SK-N-SH treated with all-trans-retinoic acid at 6 μM for 48 hours (cell line): Measurements from ENCODE around the gene HMGCS2.

Source experiments
- ARNTL ChIP-seq: fragments of 450-650 bp; formaldehyde crosslinking; IDR thresholded peaks from 2 replicates; pipeline ENCODE4 v1.5.0; 2020; ENCODE audit warnings: low read depth, mild to moderate bottlenecking, moderate library complexity, borderline replicate concordance
- CSDC2 ChIP-seq: fragments of 250-450 bp; sonication (Bioruptor Pico); IDR thresholded peaks from 2 replicates; pipeline ENCODE4 v1.5.0; 2020; ENCODE audit warnings: mild to moderate bottlenecking, moderate library complexity
- GLIS3 ChIP-seq: fragments of 250-450 bp; sonication (Bioruptor Pico); IDR thresholded peaks from 2 replicates; pipeline ENCODE4 v1.5.0; 2020; ENCODE audit warnings: mild to moderate bottlenecking, moderate library complexity
- ISL1 ChIP-seq: fragments of 250-450 bp; sonication (Bioruptor Pico); IDR thresholded peaks from 2 replicates; pipeline ENCODE4 v2.1.2; 2022; ENCODE audit warnings: mild to moderate bottlenecking, moderate library complexity
- RARB ChIP-seq: fragments of 250-450 bp; sonication (Bioruptor Pico); IDR thresholded peaks from 2 replicates; pipeline ENCODE4 v1.8.0; 2021; ENCODE audit warnings: mild to moderate bottlenecking, moderate library complexity
- ZFP30 ChIP-seq: fragments of 450-650 bp; formaldehyde crosslinking; IDR thresholded peaks from 2 replicates; pipeline ENCODE4 v1.5.0; 2022; ENCODE audit warnings: mild to moderate bottlenecking, moderate library complexity
- ZNF565 ChIP-seq: fragments of 450-650 bp; formaldehyde crosslinking; conservative IDR thresholded peaks from 2 replicates; pipeline ENCODE4 v1.5.0; 2020; ENCODE audit warnings: low read depth, mild to moderate bottlenecking, moderate library complexity
- ZNF70 ChIP-seq: fragments of 450-650 bp; formaldehyde crosslinking; IDR thresholded peaks from 2 replicates; pipeline ENCODE4 v1.5.0; 2020; ENCODE audit warnings: mild to moderate bottlenecking, moderate library complexity
- ZNF8 ChIP-seq: fragments of 450-650 bp; formaldehyde crosslinking; IDR thresholded peaks from 2 replicates; pipeline ENCODE4 v1.5.0; 2020; ENCODE audit warnings: mild to moderate bottlenecking, moderate library complexity
- TF ChIP-seq, protein P1 (sequence below): fragments of 250-450 bp; sonication (Bioruptor Pico); IDR thresholded peaks from 2 replicates; pipeline ENCODE4 v1.8.0; 2021; ENCODE audit warnings: low read depth, mild to moderate bottlenecking, moderate library complexity, borderline replicate concordance
- TF ChIP-seq, protein P2 (sequence below): fragments of 250-450 bp; sonication (Bioruptor Pico); IDR thresholded peaks from 2 replicates; pipeline ENCODE4 v1.5.1; 2021; ENCODE audit warnings: mild to moderate bottlenecking, moderate library complexity
- TF ChIP-seq, protein P3 (sequence below): fragments of 250-450 bp; sonication (Bioruptor Pico); IDR thresholded peaks from 2 replicates; pipeline ENCODE4 v1.8.0; 2020; ENCODE audit warnings: mild to moderate bottlenecking, moderate library complexity, borderline replicate concordance
- TF ChIP-seq, protein P4 (sequence below): fragments of 250-450 bp; sonication (Bioruptor Pico); IDR thresholded peaks from 2 replicates; pipeline ENCODE4 v1.5.1; 2020; ENCODE audit warnings: low read depth, mild to moderate bottlenecking, moderate library complexity
- TF ChIP-seq, protein P5 (sequence below): fragments of 250-450 bp; sonication (Bioruptor Pico); IDR thresholded peaks from 2 replicates; pipeline ENCODE4 v1.5.0; 2020; ENCODE audit warnings: mild to moderate bottlenecking, moderate library complexity

DNA sequence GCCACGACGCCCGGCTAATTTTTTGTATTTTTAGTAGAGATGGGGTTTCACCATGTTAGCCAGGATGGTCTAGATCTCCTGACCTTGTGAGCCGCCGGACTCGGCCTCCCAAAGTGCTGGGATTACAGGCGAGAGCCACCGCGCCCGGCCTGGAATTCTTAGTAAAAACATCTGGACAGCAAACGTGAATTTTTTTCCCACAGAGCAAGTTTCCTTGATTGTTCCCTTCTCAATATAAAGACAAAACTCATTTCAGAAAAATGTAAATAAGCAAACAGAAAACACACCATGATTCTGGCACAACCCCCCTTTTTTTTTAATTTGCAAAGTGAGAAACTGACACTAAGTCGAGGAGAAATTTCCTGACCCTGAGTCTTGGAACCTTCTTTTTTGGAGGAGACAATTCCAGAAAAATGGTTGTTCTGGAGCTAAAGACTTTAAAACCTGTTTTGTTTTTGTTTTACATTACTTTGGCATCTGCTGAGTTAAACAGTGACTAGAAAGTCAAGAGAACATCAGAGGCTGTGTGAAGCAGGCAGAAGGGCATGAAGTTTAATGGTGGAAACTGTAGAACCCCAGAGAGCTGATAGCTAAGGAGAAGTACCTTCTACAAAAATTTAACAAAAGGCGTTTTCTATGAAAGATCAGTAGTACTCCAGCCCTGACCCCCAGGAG is 10.3 kb upstream of the HMGCS2 start:
- TF ChIP-seq ISL1 (CRISPR knock-in tag) (no peak), RARB (CRISPR knock-in tag) (no peak), ZFP30 (CRISPR knock-in tag) (no peak), CSDC2 (CRISPR knock-in tag) (no peak), ZNF565 (CRISPR knock-in tag) (no peak), GLIS3 (no peak), ZNF8 (CRISPR knock-in tag) (no peak), ZNF70 (no peak), ARNTL (CRISPR knock-in tag) (no peak)
- TF ChIP-seq, protein P1, sequence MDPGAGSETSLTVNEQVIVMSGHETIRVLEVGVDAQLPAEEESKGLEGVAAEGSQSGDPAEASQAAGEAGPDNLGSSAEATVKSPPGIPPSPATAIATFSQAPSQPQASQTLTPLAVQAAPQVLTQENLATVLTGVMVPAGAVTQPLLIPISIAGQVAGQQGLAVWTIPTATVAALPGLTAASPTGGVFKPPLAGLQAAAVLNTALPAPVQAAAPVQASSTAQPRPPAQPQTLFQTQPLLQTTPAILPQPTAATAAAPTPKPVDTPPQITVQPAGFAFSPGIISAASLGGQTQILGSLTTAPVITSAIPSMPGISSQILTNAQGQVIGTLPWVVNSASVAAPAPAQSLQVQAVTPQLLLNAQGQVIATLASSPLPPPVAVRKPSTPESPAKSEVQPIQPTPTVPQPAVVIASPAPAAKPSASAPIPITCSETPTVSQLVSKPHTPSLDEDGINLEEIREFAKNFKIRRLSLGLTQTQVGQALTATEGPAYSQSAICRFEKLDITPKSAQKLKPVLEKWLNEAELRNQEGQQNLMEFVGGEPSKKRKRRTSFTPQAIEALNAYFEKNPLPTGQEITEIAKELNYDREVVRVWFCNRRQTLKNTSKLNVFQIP (CRISPR knock-in tag): no peak
- TF ChIP-seq, protein P2, sequence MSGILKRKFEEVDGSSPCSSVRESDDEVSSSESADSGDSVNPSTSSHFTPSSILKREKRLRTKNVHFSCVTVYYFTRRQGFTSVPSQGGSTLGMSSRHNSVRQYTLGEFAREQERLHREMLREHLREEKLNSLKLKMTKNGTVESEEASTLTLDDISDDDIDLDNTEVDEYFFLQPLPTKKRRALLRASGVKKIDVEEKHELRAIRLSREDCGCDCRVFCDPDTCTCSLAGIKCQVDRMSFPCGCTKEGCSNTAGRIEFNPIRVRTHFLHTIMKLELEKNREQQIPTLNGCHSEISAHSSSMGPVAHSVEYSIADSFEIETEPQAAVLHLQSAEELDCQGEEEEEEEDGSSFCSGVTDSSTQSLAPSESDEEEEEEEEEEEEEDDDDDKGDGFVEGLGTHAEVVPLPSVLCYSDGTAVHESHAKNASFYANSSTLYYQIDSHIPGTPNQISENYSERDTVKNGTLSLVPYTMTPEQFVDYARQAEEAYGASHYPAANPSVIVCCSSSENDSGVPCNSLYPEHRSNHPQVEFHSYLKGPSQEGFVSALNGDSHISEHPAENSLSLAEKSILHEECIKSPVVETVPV: no peak
- TF ChIP-seq, protein P3, sequence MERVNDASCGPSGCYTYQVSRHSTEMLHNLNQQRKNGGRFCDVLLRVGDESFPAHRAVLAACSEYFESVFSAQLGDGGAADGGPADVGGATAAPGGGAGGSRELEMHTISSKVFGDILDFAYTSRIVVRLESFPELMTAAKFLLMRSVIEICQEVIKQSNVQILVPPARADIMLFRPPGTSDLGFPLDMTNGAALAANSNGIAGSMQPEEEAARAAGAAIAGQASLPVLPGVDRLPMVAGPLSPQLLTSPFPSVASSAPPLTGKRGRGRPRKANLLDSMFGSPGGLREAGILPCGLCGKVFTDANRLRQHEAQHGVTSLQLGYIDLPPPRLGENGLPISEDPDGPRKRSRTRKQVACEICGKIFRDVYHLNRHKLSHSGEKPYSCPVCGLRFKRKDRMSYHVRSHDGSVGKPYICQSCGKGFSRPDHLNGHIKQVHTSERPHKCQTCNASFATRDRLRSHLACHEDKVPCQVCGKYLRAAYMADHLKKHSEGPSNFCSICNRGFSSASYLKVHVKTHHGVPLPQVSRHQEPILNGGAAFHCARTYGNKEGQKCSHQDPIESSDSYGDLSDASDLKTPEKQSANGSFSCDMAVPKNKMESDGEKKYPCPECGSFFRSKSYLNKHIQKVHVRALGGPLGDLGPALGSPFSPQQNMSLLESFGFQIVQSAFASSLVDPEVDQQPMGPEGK (CRISPR knock-in tag): no peak
- TF ChIP-seq, protein P4, sequence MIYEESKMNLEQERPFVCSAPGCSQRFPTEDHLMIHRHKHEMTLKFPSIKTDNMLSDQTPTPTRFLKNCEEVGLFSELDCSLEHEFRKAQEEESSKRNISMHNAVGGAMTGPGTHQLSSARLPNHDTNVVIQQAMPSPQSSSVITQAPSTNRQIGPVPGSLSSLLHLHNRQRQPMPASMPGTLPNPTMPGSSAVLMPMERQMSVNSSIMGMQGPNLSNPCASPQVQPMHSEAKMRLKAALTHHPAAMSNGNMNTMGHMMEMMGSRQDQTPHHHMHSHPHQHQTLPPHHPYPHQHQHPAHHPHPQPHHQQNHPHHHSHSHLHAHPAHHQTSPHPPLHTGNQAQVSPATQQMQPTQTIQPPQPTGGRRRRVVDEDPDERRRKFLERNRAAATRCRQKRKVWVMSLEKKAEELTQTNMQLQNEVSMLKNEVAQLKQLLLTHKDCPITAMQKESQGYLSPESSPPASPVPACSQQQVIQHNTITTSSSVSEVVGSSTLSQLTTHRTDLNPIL: no peak
- TF ChIP-seq, protein P5, sequence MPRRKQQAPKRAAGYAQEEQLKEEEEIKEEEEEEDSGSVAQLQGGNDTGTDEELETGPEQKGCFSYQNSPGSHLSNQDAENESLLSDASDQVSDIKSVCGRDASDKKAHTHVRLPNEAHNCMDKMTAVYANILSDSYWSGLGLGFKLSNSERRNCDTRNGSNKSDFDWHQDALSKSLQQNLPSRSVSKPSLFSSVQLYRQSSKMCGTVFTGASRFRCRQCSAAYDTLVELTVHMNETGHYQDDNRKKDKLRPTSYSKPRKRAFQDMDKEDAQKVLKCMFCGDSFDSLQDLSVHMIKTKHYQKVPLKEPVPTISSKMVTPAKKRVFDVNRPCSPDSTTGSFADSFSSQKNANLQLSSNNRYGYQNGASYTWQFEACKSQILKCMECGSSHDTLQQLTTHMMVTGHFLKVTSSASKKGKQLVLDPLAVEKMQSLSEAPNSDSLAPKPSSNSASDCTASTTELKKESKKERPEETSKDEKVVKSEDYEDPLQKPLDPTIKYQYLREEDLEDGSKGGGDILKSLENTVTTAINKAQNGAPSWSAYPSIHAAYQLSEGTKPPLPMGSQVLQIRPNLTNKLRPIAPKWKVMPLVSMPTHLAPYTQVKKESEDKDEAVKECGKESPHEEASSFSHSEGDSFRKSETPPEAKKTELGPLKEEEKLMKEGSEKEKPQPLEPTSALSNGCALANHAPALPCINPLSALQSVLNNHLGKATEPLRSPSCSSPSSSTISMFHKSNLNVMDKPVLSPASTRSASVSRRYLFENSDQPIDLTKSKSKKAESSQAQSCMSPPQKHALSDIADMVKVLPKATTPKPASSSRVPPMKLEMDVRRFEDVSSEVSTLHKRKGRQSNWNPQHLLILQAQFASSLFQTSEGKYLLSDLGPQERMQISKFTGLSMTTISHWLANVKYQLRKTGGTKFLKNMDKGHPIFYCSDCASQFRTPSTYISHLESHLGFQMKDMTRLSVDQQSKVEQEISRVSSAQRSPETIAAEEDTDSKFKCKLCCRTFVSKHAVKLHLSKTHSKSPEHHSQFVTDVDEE (CRISPR knock-in tag): no peak
